Measurements from ENCODE around the gene GLYATL2. TPM values are rescaled to one million over a fixed set of nuclear protein-coding genes. Genes with fewer than 3 reads are reported as not detected.

GLYATL2 gene
- total and polyA plus RNA-seq, 10 of the 15 experiments (the other 5 are each of a cell fraction or from before 2014, with no cell fraction given), result 0.13 to 0.97 (median 0.49) TPM

DNA sequence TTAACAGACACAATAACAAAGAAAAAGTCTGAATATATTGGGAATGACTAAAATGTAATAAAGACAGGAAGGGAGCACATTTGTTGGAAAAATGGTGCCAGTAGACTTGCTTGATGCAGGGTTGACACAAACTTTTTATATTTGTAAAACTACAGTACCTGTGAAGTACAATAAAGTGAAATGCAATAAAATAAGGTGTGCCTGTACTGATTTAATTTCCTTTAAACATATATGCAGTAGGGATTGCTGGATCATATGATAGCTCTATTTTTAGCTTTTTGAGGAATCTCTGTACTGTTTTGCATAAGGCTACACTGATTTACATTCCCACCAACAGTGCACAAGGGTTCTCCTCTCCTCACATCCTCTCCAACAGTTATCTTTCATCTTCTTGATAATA lies 12.3 kb upstream of the GLYATL2 start:
- TF ChIP-seq KDM1A (IDR thresholded peaks at IDR 0.05; ENCODE audit: borderline replicate concordance), result no peak
- TF ChIP-seq RELB (IDR thresholded peaks at IDR 0.05; ENCODE audit: low read depth), result no peak
- no peak for ATAC-seq
- intact Hi-C loops (cut with micrococcal nuclease; ENCODE audit: unreplicated experiment) (no loop called here), in situ Hi-C loops (cut with MboI) (no loop called here)
- H4K20me1 ChIP-seq (ENCODE audit: control insufficient read depth, insufficient read depth), result no peaks in the 10 kb centered on the region
- ChIA-PET SMC1A (ENCODE audit: uncharacterized antibody, unreplicated experiment) (no interaction called here), CTCF (no interaction called here), POLR2A (no interaction called here), RAD21 (ENCODE audit: unreplicated experiment) (no interaction called here)
- H3K4me2 ChIP-seq (ENCODE audit: control insufficient read depth, insufficient read depth), result no peak overlapping the region
- no peaks in the 10 kb centered on the region for H3K36me3 ChIP-seq (ENCODE audit: control insufficient read depth in 2 of 2, insufficient read depth in 2 of 2, low read length in 1 of 2)
- no peak overlapping the region for H2AFZ ChIP-seq (ENCODE audit: control insufficient read depth, low read depth, low read length)
- DNase-seq (ENCODE audit: low read depth, low spot score), result no peak
- H3K4me3 ChIP-seq, result no peak overlapping the region
- no TSS peak for BruUV-seq (replicated peaks)
- H3K27me3 ChIP-seq (replicated peaks in 1 of 2; ENCODE audit: control insufficient read depth in 2 of 2, insufficient read depth in 2 of 2, low read length in 1 of 2), result no peaks in the 10 kb centered on the region
- H3K79me2 ChIP-seq (ENCODE audit: control insufficient read depth, insufficient read depth, low read length), result no peaks in the 10 kb centered on the region
- H3K9ac ChIP-seq (ENCODE audit: control insufficient read depth, insufficient read depth, low read length), result no peak overlapping the region
- no peak for FAIRE-seq
- H3K4me1 ChIP-seq (ENCODE audit: control insufficient read depth, insufficient read depth, low read length), result no peaks in the 10 kb centered on the region
- H3K9me3 ChIP-seq (replicated peaks; ENCODE audit: control insufficient read depth, insufficient read depth, low read length), result no peaks in the 10 kb centered on the region
- no peak overlapping the region for H3K27ac ChIP-seq (ENCODE audit: control insufficient read depth, insufficient read depth)

GRCh38 chr11:58845386-58845785 lies 882 bp upstream of the GLYATL2 start:
- Histone ChIP-seq H3K27ac (ENCODE audit: control insufficient read depth, insufficient read depth) (no peak overlapping the region), H2AFZ (ENCODE audit: control insufficient read depth, low read depth, low read length) (no peak overlapping the region), H3K4me1 (ENCODE audit: control insufficient read depth, insufficient read depth, low read length) (no peaks in the 10 kb centered on the region), H3K36me3 (ENCODE audit: control insufficient read depth in 2 of 2, insufficient read depth in 2 of 2, low read length in 1 of 2) (no peaks in the 10 kb centered on the region), H3K27me3 (replicated peaks in 1 of 2; ENCODE audit: control insufficient read depth in 2 of 2, insufficient read depth in 2 of 2, low read length in 1 of 2) (no peaks in the 10 kb centered on the region), H3K4me3 (no peak overlapping the region), H3K4me2 (ENCODE audit: control insufficient read depth, insufficient read depth) (no peak overlapping the region), H3K79me2 (ENCODE audit: control insufficient read depth, insufficient read depth, low read length) (no peaks in the 10 kb centered on the region), H4K20me1 (ENCODE audit: control insufficient read depth, insufficient read depth) (no peaks in the 10 kb centered on the region), H3K9me3 (replicated peaks; ENCODE audit: control insufficient read depth, insufficient read depth, low read length) (no peaks in the 10 kb centered on the region), H3K9ac (ENCODE audit: control insufficient read depth, insufficient read depth, low read length) (no peak overlapping the region)
- 5% methylated on average over 3 of the region's 3 CpGs for WGBS (ENCODE audit: insufficient coverage, insufficient replicate concordance, low lambda C conversion rate, missing lambda C conversion rate)
- ChIA-PET CTCF (interaction anchor here (1.5 kb wide), 1 partner anchor 213 kb away, joined by 5 read pairs; no protein-coding TSS in a partner anchor), POLR2A (no interaction called here), SMC1A (ENCODE audit: uncharacterized antibody, unreplicated experiment) (interaction anchor here (1.1 kb wide), 1 partner anchor 199 kb away, joined by 3 read pairs; no protein-coding TSS in a partner anchor), RAD21 (ENCODE audit: unreplicated experiment) (no interaction called here)
- no TSS peak for BruUV-seq (replicated peaks)
- no peak for DNase-seq (ENCODE audit: low read depth, low spot score)
- no peak for FAIRE-seq
- in situ Hi-C loops (cut with MboI), result no loop called here
- 0 out of 3 replicates have a peak, but pooled peaks have one; percentile 32 for ATAC-seq
- intact Hi-C loops (cut with micrococcal nuclease; ENCODE audit: unreplicated experiment), result no loop called here
- TF ChIP-seq KLF5 (IDR thresholded peaks at IDR 0.05; ENCODE audit: partially characterized antibody) (no peak), FOXM1 (IDR thresholded peaks at IDR 0.05; ENCODE audit: low read depth, low read length) (no peak), ATF7 (IDR thresholded peaks at IDR 0.05; ENCODE audit: low read depth) (no peak), ZNF384 (IDR thresholded peaks at IDR 0.05; ENCODE audit: borderline replicate concordance, low read depth, low read length) (no peak), ZBTB40 (IDR thresholded peaks at IDR 0.05; ENCODE audit: borderline replicate concordance) (no peak), ZNF207 (IDR thresholded peaks at IDR 0.05; ENCODE audit: borderline replicate concordance) (no peak), MEF2A (IDR thresholded peaks at IDR 0.05; ENCODE audit: insufficient read depth, low read depth, low read length) (no peak), PAX8 (IDR thresholded peaks at IDR 0.05) (no peak), GABPA (IDR thresholded peaks at IDR 0.05; ENCODE audit: low read depth) (no peak)

All from GM12878 (cell line).